ENCODE results near the gene CYP17A1.
"Not testable (repeated sequence)": the region's sequence is repeated elsewhere in the genome, so short reads cannot be mapped to it uniquely, and the experiment has no call there.

The CYP17A1 gene

GRCh38 chr10:102837230-102837721, at the start of gene CYP17A1:
Gene CYP17A1, minus strand, starts transcription at chr10:102837413. Its CDS starts 52 bp downstream, at chr10:102837361.
- DNase-seq (ENCODE audit: low read depth), result no peak

- DNase-seq (ENCODE audit: low read depth), result no peak
Observed at GRCh38 chr10:102880256-102880655, 43.0 kb upstream of the CYP17A1 start.

- no peak for DNase-seq (ENCODE audit: low read depth)
Observed at GRCh38 chr10:102878629-102879028, 41.4 kb upstream of the CYP17A1 start.

- DNase-seq (ENCODE audit: low read depth), result no peak
Observed at GRCh38 chr10:102876747-102877153, 39.5 kb upstream of the CYP17A1 start.

GRCh38 chr10:102872163-102872562, 35.0 kb upstream of the CYP17A1 start:
- DNase-seq (ENCODE audit: low read depth), result no peak

GRCh38 chr10:102870221-102870620, 33.0 kb upstream of the CYP17A1 start:
- no peak for DNase-seq (ENCODE audit: low read depth)

- DNase-seq (ENCODE audit: low read depth), result no peak
Observed at GRCh38 chr10:102869258-102870198, 32.3 kb upstream of the CYP17A1 start, which contains the start of gene AS3MT. Gene AS3MT, plus strand, starts transcription at chr10:102869470. Its CDS starts 123 bp downstream, at chr10:102869593.

- DNase-seq (ENCODE audit: low read depth), result no peak
Observed at GRCh38 chr10:102868911-102869257, 31.7 kb upstream of the CYP17A1 start.

- DNase-seq (ENCODE audit: low read depth), result no peak
Observed at GRCh38 chr10:102865620-102866019, 28.4 kb upstream of the CYP17A1 start.

- no peak for DNase-seq (ENCODE audit: low read depth)
Observed at GRCh38 chr10:102863660-102864059, 26.4 kb upstream of the CYP17A1 start.

- DNase-seq (ENCODE audit: low read depth), result no peak
Observed at GRCh38 chr10:102859911-102860310, 22.7 kb upstream of the CYP17A1 start.

- DNase-seq (ENCODE audit: low read depth), result no peak
Observed at GRCh38 chr10:102856758-102857424, 19.7 kb upstream of the CYP17A1 start.

- not testable (repeated sequence) for DNase-seq (ENCODE audit: low read depth)
Observed at GRCh38 chr10:102855731-102856436, 18.7 kb upstream of the CYP17A1 start.

- not testable (repeated sequence) for DNase-seq (ENCODE audit: low read depth)
Observed at GRCh38 chr10:102853237-102853636, 16.0 kb upstream of the CYP17A1 start.

- DNase-seq (ENCODE audit: low read depth), result no peak
Observed at GRCh38 chr10:102850025-102850518, 12.9 kb upstream of the CYP17A1 start.

- DNase-seq (ENCODE audit: low read depth), result no peak
Observed at GRCh38 chr10:102845352-102845902, 8.2 kb upstream of the CYP17A1 start.

- not testable (repeated sequence) for DNase-seq (ENCODE audit: low read depth)
Observed at GRCh38 chr10:102844190-102844776, 7.1 kb upstream of the CYP17A1 start.

- DNase-seq (ENCODE audit: low read depth), result not testable (repeated sequence)
Observed at GRCh38 chr10:102843139-102843538, 5.9 kb upstream of the CYP17A1 start.

- DNase-seq (ENCODE audit: low read depth), result no peak
Observed at GRCh38 chr10:102841827-102842345, 4.7 kb upstream of the CYP17A1 start.

GRCh38 chr10:102838276-102838927, 1.2 kb upstream of the CYP17A1 start:
- DNase-seq (ENCODE audit: low read depth), result not testable (repeated sequence)

All from activated T-cell treated with anti-CD3 and anti-CD28 coated beads for 24 hours (primary cell).